DMS114 treated with DMSO at 0.1 percent for 48 hours (cell line): Measurements from ENCODE around the gene ANHX.
"Not testable (repeated sequence)": the region's sequence is repeated elsewhere in the genome, so short reads cannot be mapped to it uniquely, and the experiment has no call there.

Experiments used
- DNase-seq: peaks from one replicate; lab custom pipeline; 2025; ENCODE audit not compliant: unreplicated experiment; lab: John Stamatoyannopoulos, UW

Gene ANHX

DNA sequence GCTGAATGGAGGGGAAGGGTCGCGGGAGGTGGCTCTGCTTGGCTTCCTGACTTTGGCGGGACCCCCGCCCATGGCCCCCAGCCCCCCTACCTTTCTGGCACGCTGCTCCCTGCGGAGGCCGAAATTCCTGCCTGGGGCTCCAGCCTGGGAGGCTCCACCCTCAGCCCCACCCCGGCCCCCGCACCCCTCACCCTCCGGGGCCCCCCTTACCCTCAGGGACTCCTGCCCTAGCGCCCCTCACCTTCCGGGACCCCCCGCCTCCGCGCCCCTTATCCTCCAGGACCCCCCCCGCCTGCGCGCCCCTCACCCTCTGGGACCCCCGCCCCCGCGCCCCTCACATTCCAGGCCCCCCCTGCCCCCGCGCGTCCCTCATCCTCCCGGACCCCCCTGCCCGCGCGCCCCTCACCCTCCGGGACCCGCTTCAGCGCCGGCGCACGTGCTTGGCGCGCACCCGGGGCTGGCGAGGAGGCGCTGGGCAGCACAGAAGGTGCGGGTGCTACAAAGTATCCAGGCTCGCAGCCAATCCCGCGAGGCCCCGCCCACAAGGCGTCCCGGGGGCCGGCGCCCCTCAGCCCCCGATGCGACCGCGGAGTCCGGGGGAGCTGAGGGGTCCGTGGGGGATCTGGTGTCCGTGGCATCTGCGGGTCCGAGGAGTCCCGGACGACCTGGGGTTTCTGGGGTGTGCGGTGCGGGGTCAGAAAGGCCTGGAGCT, at the start of gene ANHX:
TSS of gene ANHX (minus strand) at position 477 of the 712 bp plus-strand sequence. CDS start 1,521 bp downstream, outside the sequence.
- DNase-seq: no peak

DNA sequence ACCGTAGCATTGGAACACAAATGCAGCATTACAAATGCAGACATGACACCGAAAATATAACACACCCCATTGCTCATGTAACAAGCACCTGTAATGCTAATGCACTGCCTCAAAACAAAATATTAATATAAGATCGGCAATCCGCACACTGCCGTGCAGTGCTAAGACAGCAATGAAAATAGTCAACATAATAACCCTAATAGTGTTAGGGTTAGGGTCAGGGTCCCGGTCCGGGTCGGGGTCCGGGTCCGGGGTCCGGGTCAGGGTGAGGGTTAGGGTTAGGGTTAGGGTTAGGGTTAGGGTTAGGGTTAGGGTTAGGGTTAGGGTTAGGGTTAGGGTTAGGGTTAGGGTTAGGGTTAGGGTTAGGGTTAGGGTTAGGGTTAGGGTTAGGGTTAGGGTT, 29.0 kb upstream of the ANHX start:
- DNase-seq: not testable (repeated sequence)

DNA sequence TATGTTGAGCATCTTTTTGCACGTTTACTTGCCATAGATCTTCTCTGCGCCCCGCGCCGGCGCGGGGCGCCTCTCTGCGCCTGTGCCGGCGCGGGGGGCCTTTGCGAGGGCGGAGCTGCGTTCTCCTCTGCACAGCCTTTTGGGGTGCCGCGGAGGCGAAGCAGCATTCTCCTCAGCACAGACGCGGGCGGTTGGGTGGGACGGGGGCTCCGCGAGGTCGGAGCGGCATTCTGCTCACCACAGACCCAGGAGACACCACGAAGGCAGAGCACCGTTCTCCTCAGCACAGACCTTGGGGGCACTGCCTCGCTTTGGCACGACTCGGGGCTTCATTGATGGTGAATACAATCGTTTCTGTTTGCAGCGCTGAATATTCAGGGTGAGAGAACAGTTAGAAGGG, 28.5 kb upstream of the ANHX start:
- no peak for DNase-seq

DNA sequence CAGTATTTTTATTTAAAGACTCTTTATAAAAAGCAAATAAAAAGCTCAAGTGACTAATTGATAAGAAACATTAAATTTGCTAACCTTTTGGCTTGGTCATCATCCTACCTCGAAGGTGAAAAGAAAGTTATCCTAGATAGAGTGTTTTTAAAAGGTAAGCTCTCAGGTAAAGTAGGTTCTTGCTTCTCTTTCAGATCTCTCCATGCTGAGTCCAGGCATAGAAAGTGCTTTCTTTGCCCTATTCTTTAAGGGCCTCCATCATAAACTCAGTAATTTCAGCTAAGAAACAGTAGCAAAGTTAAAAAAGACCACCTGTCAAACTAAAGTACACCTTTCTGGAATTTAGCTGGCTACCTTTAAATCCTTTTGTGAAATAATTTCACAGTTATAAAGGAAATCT, 20.6 kb upstream of the ANHX start:
- DNase-seq: no peak

DNA sequence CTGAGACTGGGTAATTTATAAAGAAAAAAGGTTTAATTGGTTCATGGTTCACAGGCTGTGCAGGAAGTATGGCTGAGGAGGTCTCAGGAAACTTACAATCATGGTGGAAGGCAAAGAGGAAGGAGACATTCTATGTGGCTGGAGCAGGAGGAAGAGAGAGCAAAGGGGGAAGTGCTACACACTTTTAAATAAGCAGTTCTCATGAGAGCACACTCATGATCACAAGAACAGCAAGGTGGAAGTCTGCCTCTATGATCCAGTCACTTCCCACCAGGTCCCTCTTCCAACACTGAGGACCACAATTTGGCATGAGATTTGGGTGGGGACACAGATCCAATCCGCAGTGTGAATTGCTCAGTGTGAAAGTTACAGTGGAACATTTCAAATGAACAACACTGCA, 20.2 kb upstream of the ANHX start:
- DNase-seq: not testable (repeated sequence)

DNA sequence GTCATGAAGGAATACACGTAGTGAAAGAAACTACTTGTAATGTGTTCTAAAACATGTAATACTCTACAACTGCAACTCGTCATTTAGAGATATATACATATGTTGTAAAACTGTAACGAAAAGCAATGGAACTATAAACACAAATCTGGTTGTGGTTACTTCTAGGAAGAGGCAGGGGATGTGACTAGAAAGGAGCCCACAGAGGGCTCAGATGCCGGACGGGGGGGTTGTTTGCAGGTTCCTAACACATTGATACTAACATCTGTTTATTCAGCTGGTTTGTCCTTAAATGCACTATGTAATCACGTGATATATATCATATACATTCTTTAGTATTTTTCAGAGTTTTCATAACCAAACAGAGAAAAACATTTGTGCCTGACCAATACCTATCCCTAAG, 16.1 kb upstream of the ANHX start:
- DNase-seq: no peak

DNA sequence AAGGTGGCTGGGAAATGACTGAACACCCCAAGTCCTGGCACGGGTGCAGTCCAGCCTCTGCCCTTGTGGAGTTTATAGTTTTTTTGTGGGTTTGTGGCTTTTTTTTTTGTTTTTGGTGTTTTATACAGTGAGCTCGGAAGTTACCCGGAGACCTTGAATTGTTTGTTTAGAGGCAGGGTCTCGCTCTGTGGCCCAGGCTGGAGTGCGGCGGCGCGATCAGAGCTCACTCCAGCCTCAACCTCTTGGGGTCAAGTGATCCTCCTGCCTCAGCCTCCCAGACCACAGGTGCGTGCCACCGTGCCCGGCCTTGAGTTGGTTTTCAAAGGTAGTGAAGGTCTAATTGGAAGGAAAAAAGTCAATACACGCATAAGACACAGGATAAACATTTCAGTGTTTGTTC, 879 bp upstream of the ANHX start:
- DNase-seq: no peak

DNA sequence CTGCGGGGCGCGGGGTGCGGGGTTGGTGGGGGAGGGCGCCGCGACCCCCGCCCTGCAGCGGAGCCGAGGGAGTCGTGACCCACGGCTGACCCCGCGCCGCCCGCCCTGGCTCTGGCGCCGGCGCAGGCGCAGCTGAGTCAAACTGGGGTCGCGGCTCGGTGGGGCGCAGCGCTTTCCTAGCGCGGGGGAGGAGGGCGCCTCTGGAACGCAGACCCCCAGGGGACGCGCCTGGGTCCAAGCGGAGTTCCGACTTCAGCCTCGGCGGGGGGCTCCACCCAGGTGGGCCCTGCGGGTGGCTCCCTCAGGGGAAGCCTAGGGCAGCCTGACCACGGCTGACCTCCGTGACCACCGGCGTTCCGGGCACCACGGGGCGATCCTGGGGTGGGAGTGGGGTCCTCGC, 467 bp upstream of the ANHX start:
- DNase-seq: no peak

DNA sequence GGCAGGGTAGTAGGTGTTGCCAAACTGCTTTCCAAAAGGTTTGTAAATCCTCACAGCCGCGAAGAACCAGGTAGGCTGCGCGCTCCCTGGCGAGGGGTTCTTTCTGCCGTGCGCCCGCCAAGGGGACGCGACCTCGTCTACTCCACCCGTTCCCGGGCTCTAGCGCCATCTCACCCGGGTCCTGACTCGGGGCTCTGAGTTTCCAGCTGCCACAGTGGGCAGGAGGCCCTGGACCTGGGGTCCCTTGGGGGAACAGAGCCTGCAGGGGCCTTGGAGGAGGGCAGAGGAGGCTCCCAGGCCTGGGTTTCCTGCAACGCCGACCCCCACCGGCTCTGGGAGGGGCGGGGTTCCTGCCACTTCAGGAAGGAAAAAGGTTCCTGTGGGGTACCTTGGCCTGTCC, 706 bp downstream of the ANHX start:
- no peak for DNase-seq

DNA sequence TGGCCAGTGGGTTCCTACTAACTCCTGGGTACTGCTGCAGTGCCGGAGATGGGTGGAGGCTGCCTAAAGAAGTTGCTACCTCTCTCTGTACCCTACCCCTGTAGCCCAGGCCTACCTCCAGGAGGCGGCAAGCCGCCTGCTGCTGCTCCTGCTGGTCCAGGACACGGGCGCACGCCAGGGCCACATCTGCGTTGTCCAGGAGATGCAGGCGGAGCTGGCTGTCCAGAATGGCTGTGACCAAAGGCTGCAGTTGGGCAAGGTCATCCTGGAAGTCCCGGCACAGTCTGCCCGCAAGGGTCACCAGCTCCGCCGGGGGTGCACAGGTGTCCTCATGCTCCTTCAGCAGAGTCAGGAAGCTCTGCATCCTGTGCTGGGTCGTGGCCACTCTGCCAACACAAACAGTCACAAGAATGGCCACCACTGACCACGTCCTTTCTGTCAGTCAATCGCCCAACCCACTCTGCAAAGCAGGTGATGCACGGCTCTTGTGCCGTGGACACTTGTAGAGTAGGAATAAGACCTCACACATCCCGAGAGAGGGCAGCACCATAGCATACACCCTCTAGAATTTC, 1.6 kb downstream of the ANHX start:
- no peak for DNase-seq

DNA sequence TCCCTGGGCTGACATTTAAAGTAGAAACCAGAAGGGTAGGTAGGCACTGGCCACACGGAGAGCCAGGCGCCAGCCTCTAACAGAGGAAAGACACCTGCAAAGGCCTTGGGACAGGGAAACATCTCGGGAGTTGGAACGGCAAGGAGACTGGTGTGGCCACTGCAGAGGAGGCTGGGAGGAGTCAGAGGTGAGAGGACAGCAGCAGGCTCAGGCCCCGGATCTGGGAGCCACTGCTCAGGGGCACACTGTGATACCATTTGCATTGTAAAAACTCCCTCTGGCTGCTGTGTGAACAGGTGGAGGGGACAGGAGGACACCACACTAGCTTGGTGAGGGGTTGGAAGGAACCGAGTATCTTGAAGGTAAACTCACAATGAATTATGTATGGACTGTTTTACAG, 2.7 kb downstream of the ANHX start:
- DNase-seq: no peak

DNA sequence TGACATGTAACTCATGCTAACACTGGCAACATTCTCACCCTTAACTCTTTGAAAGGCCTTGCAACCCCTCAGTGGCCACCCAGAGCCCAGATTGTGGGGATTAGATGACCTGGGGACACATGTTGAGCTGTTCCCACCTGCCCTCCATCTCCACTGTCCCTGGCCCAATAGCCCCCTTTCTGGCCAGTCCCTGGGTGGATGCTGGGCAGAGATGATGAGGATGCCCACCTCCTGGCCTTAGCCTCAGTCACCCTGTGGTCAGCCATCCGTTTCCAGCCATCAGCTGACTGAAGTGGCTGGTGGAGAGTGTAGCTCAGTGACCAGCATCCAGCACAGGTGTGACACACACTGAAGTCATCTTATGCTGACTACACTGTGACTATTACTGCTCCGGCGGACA, 4.7 kb downstream of the ANHX start:
- no peak for DNase-seq

DNA sequence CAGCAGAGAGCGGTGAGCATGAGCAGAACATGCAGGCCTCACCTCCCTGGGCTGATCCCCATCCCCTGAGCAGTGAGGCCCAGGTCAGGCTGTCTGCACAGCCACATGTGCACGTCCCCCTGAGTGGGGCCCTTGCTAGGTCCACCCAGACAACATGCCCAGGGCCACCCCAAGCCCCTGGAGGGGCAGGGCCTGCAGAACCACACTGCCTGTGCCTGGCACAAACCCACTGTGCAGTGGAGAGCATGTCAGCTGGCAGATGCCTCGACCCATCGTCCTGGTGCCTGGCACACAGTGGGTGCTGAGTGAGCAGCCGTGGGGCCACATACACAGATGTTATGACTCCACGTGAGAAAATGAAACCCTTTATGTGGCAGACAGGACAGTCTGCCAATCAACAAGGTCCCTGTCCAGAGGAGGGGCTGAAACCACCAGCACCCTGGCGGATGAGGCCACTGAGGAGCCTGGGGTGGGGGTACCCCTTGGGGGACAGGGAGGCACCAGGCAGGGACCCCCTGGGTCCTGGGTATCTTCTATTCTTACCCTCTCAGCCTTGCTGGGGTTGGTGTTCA, 8.3 kb downstream of the ANHX start:
- no peak for DNase-seq

DNA sequence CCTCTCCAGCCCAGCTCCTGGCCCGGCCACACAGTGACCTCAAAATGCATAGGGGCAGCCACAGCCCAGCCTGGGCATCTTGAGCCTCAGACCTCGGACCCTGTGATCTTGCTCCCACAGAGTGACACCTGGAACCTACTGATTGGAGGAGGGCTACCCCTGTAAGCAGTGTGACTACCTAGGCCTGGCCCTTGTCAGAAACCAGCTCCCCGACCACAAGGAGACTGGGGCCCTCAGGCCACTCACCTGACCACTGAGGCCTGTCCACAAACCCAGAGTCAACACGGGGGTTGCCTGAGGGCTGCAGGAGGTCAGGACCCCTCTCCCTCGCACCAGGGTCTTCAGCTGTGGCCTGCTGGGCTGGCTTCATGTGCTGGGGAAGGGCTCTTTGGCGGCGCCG, 9.0 kb downstream of the ANHX start:
- DNase-seq: no peak

DNA sequence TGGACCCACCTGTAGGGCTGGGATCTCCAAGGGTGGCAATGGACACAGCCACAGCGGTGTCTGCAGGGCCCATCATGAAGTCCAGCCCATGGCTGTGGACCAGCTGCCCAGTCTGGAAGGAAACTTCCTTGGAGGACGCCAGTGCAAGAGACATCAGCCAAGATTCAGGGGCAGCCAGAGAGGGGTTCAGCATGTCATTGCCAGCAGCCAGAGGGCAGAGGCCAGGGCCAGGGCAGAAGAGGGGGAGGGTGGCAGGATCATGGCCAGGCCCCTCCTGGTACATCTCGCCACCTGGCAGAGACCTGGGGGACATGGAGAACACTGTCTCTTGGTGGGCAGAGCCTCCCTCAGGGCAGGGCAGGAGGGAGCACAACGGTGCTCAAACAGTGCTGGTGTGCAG, 10.2 kb downstream of the ANHX start:
- DNase-seq: no peak

DNA sequence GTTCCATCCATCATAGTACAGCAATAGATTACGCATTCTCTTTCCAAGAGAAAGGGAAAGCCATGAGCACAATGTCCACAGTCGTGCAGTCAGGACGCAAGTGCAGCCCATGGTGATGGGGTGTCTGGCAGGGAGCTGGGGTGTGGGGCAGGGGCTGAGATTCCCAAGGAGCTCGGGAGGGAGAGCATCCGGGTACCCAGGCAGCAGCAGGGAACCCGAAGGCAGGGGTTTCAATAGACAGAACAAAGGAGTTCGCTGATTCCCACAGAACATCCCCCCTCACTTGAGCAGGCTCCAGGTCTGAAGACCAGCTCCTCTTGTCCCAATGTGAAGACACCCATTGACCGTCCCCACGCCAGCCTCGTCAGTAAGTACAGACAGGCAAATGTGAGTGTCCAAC, 13.5 kb downstream of the ANHX start:
- no peak for DNase-seq

DNA sequence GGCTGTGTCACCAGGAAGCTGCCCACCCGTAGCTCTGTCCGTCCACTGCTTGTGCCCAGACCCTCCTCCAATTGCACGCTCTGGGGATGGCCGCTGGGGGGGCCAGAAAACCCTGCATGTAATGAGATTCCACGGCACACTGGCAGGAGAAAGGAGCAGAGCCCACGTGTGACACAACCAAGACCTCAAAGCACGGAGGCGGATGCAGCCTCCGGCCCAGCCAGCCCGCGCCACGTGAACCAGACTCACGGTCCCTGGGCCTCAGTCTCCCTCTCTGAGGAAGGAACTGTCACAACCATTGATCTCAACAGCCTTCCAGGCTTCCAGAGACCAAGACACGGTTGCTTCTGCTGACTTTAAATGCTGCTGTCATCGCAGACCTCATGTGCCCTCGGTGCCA, 14.4 kb downstream of the ANHX start:
- no peak for DNase-seq

DNA sequence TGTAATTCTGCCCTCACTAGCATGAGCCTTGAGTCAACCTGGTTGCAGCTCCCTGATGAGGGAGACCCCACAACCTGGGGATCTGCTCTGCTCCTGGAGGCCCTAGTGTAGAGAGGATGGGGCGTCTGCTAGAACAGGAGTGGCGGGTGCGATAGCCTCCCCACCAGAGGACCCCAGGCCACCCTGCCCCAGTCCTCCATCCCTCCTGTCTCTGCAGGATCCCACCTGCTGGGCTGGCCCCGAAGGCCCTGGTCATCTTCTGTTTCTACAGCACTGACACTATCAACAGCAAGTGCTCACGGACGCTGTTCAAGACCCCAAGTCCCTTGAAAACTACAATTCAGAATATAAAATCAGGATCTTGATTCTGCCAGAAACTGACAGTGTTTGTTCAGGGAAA, 15.2 kb downstream of the ANHX start:
- no peak for DNase-seq

DNA sequence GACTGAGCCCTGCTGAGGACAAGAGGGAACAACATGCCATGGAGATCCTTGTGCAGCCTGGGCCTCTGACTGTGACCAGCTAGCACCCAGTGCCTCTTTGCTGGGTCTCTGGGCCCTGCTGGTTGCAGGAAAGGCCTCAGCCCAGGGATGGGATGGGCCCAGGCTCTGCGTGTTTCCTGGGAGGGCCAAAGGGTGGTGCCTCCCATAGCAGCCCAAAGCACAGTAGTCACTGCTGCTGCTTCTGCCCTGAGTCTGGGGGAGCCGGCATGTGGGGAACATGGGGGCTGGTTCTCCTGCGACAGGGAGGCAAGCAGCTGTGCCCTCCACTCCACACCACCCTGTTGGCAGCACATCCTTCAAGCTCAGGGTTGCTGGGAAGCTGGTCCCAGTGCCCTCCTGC, 18.5 kb downstream of the ANHX start:
- no peak for DNase-seq

DNA sequence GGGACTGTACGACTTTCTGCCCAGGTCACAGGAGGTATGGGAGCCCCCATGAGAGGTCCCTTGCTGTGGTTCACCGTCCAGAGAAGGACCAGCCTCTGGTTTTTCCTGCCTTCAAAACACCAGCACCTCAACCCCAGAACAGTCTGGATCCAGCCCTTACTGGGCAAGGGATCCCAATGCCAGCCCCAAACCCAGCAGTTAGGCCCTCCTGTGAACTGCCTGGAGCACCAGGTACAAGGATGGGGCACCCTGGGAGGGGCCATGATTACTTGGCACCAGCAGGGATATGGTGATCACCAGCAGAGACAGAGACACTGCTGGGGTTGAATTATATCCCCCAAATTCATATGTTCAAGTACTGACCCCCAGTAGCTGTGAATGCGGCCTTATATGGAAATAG, 20.0 kb downstream of the ANHX start:
- no peak for DNase-seq

DNA sequence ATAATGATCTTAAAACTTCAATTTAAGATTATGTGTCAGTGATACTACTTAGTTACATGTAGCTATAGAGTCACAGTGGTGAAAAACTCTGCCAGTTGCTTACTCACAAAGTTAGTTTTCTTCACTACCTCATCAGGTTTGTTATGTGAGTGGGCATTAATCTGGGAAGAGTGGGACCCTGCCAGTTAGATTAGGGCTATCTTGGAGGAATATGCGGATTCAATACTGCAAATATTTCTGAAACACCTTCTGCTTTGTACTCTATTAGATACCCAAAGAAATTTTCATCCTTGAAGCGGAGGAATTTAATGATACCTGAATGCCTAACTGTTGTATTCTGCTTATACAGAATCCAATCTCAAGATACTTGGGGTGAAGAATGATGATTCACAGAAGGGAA, 29.3 kb downstream of the ANHX start:
- no peak for DNase-seq

DNA sequence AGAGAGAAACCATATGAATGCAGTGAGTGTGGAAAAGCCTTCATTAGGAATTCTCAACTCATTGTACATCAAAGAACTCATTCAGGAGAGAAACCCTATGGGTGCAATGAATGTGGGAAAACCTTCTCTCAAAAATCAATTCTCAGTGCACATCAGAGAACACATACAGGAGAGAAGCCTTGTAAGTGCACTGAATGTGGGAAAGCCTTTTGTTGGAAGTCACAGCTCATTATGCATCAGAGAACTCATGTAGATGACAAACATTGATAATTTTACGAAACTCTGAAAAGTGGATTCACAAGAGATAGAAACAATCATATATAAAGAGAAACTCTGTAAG, 31.4 kb downstream of the ANHX start:
- no peak for DNase-seq
